HEK293T (cell line): ENCODE measurements around the gene AGTR2.
"Not testable (repeated sequence)": the region's sequence is repeated elsewhere in the genome, so short reads cannot be mapped to it uniquely, and the experiment has no call there.

Source experiments
- CTCF ChIA-PET: fragments of 350-600 bp; formaldehyde crosslinking; extraction: SDS; loops from one replicate; lab custom pipeline; 2021; ENCODE audit warnings: antibody characterized with exemption, inconsistent platforms; lab: Yijun Ruan, JAX
- POLR2A ChIA-PET: fragments of 350-600 bp; formaldehyde crosslinking; extraction: SDS; loops from one replicate; lab custom pipeline; 2020; ENCODE audit warnings: antibody characterized with exemption, inconsistent platforms; lab: Yijun Ruan, JAX
- DNase-seq: peaks from one replicate; pipeline ENCODE4 v3.0.0; 2012; ENCODE audit warnings: mixed read lengths; ENCODE audit errors: extremely low spot score
- ARNT ChIP-seq: fragments of 450-650 bp; IDR thresholded peaks from 2 replicates; pipeline ENCODE4 v1.6.1; 2017; ENCODE audit warnings: mild to moderate bottlenecking
- BHLHE40 ChIP-seq: fragments of 450-650 bp; IDR thresholded peaks from 2 replicates; pipeline ENCODE4 v1.6.1; 2016; ENCODE audit warnings: mild to moderate bottlenecking, moderate library complexity, borderline replicate concordance
- CTBP1 ChIP-seq: fragments of 450-650 bp; IDR thresholded peaks from 2 replicates; pipeline ENCODE4 v1.6.1; 2016; ENCODE audit warnings: borderline replicate concordance
- ELF4 ChIP-seq: fragments of 450-650 bp; IDR thresholded peaks from 2 replicates; pipeline ENCODE4 v1.6.1; 2017; ENCODE audit warnings: antibody characterized with exemption
- FOXA1 ChIP-seq: fragments of 450-650 bp; IDR thresholded peaks from 2 replicates; pipeline ENCODE4 v1.6.1; 2016; ENCODE audit warnings: mild to moderate bottlenecking
- FOXK2 ChIP-seq: fragments of 450-650 bp; IDR thresholded peaks from 2 replicates; pipeline ENCODE4 v1.6.1; 2016; ENCODE audit warnings: mild to moderate bottlenecking
- FOXM1 ChIP-seq: fragments of 450-650 bp; IDR thresholded peaks from 2 replicates; pipeline ENCODE4 v1.6.1; 2017; ENCODE audit warnings: mild to moderate bottlenecking, borderline replicate concordance
- HDGF ChIP-seq: fragments of 450-650 bp; IDR thresholded peaks from 2 replicates; pipeline ENCODE4 v1.6.1; 2017; ENCODE audit warnings: antibody characterized with exemption, borderline replicate concordance
- L3MBTL2 ChIP-seq: fragments of 450-650 bp; conservative IDR thresholded peaks from 2 replicates; pipeline ENCODE4 v1.6.1; 2016; ENCODE audit warnings: mild to moderate bottlenecking
- LEF1 ChIP-seq: fragments of 450-650 bp; IDR thresholded peaks from 2 replicates; pipeline ENCODE4 v1.6.1; 2017; ENCODE audit warnings: mild to moderate bottlenecking, borderline replicate concordance
- NFRKB ChIP-seq: fragments of 450-650 bp; IDR thresholded peaks from 2 replicates; pipeline ENCODE4 v1.6.1; 2016; ENCODE audit warnings: mild to moderate bottlenecking, moderate library complexity
- SP1 ChIP-seq: fragments of 450-650 bp; IDR thresholded peaks from 2 replicates; pipeline ENCODE4 v1.6.1; 2017
- SUZ12 ChIP-seq: fragments of 450-650 bp; IDR thresholded peaks from 2 replicates; pipeline ENCODE4 v1.6.1; 2016; ENCODE audit warnings: mild to moderate bottlenecking
- TARDBP ChIP-seq: fragments of 450-650 bp; IDR thresholded peaks from 2 replicates; pipeline ENCODE4 v1.6.1; 2016
- ZNF384 ChIP-seq: fragments of 450-650 bp; IDR thresholded peaks from 2 replicates; pipeline ENCODE4 v1.6.1; 2016
- TF ChIP-seq, protein P1 (sequence below): fragments of 450-650 bp; IDR thresholded peaks from 2 replicates; pipeline ENCODE4 v1.6.1; 2016

AGTR2 gene, protein sequence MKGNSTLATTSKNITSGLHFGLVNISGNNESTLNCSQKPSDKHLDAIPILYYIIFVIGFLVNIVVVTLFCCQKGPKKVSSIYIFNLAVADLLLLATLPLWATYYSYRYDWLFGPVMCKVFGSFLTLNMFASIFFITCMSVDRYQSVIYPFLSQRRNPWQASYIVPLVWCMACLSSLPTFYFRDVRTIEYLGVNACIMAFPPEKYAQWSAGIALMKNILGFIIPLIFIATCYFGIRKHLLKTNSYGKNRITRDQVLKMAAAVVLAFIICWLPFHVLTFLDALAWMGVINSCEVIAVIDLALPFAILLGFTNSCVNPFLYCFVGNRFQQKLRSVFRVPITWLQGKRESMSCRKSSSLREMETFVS

DNA sequence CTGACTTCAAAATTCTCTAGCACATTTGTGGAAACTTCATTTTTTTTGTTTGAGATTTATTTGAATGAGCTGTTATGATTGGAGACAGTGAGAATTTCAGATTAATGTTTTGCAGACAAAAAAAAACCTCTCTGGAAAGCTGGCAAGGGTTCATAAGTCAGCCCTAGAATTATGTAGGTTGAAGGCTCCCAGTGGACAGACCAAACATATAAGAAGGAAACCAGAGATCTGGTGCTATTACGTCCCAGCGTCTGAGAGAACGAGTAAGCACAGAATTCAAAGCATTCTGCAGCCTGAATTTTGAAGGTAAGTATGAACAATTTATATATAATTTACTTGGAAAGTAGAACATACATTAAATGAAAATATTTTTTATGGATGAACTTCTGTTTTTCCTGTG lies at the start of gene AGTR2:
Gene AGTR2, plus strand, starts transcription at position 234 of the 400 bp plus-strand sequence. CDS start 1,537 bp downstream, outside the sequence.
- ChIA-PET CTCF (no interaction called here), POLR2A (no interaction called here)
- DNase-seq, result no peak
- no peak for TF ChIP-seq TARDBP
- TF ChIP-seq FOXA1, result no peak
- no peak for TF ChIP-seq SUZ12
- TF ChIP-seq, protein P1, sequence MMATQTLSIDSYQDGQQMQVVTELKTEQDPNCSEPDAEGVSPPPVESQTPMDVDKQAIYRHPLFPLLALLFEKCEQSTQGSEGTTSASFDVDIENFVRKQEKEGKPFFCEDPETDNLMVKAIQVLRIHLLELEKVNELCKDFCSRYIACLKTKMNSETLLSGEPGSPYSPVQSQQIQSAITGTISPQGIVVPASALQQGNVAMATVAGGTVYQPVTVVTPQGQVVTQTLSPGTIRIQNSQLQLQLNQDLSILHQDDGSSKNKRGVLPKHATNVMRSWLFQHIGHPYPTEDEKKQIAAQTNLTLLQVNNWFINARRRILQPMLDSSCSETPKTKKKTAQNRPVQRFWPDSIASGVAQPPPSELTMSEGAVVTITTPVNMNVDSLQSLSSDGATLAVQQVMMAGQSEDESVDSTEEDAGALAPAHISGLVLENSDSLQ, result no peak
- no peak for TF ChIP-seq SP1
- no peak for TF ChIP-seq FOXM1
- no peak for TF ChIP-seq FOXK2
- TF ChIP-seq BHLHE40, result no peak
- no peak for TF ChIP-seq L3MBTL2
- no peak for TF ChIP-seq ZNF384
- no peak for TF ChIP-seq LEF1
- TF ChIP-seq ARNT, result no peak

DNA sequence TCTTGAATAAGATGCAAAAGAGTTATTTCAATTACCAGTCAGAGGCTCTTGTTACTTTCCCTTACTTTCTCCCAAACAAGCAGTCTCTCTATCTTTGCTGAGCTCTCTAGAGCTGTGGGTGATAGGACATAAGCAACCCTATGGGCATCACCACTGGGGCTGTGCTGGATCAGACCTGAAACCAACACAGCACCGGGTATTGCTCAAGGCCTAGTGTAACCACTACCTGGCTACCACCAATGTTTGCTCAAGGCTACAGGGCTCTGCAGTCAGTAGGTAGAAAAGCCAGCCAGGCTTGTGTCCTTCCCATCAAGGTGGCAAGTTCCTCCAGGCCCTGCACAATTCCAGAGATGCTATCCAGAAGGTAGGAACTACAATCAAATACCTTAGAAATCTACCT lies 35.3 kb upstream of the AGTR2 start:
- CTCF ChIA-PET, result no interaction called here
- POLR2A ChIA-PET, result no interaction called here
- TF ChIP-seq TARDBP (no peak), SUZ12 (no peak), HDGF (no peak), FOXK2 (no peak), ELF4 (no peak)
- DNase-seq, result no peak

DNA sequence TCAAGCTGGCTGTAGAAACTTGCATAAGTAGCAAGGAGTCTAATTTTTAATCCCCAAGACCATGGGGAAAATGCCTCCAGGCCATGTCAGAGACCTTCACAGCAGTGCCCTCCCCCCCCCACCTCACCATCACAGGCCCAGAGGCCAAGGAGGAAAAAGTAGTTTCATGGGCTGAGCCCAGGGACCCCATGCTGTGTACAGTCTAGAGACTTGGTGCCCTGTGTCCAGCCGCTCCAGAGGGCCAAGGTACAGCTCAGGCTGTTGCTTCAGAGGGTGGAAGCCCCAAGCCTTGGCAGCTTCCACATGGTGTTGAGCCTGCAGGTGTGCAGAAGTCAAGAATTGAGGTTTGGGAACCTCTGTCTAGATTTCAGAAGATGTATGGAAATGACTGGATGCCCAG lies 29.3 kb upstream of the AGTR2 start:
- CTCF ChIA-PET, POLR2A ChIA-PET: not testable (repeated sequence)

DNA sequence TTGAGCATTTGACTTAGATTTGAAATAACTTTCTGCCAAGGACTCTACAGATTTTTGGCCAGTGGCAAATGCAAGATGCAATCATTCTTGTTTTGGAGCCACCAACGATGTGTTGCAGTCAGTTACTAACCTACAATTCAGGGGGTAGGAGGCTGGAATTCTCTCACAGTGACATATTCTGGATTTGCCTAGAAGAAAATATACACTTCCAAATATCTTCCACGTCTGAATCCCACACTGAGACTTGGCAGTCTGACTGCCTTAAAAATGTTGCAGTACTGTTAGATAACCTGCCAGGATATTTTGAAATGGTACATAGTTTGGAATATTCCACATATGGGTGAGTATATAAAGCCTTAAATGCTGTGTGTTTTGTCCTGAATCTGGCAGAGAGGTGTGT lies 27.6 kb upstream of the AGTR2 start:
- TF ChIP-seq ELF4, result no peak
- no peak for TF ChIP-seq FOXM1
- no peak for TF ChIP-seq L3MBTL2
- TF ChIP-seq FOXK2, result no peak
- no peak for TF ChIP-seq BHLHE40
- TF ChIP-seq NFRKB, result no peak
- no peak for TF ChIP-seq HDGF
- no peak for TF ChIP-seq LEF1
- TF ChIP-seq FOXA1, result no peak
- TF ChIP-seq, protein P1, result no peak
- no peak for TF ChIP-seq CTBP1
- no peak for TF ChIP-seq ARNT
- no peak for TF ChIP-seq TARDBP
- TF ChIP-seq ZNF384, result no peak
- no peak for TF ChIP-seq SP1
- no peak for TF ChIP-seq SUZ12
- ChIA-PET POLR2A (no interaction called here), CTCF (no interaction called here)
- no peak for DNase-seq

More for the DNA sequence above, 29.3 kb upstream of the AGTR2 start:
- DNase-seq, result not testable (repeated sequence)

DNA sequence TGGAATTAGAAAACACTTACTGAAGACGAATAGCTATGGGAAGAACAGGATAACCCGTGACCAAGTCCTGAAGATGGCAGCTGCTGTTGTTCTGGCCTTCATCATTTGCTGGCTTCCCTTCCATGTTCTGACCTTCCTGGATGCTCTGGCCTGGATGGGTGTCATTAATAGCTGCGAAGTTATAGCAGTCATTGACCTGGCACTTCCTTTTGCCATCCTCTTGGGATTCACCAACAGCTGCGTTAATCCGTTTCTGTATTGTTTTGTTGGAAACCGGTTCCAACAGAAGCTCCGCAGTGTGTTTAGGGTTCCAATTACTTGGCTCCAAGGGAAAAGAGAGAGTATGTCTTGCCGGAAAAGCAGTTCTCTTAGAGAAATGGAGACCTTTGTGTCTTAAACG lies 2.4 kb downstream of the AGTR2 start:
- ChIA-PET CTCF (no interaction called here), POLR2A (no interaction called here)
- TF ChIP-seq ELF4 (no peak), HDGF (no peak), NFRKB (no peak), ARNT (no peak), LEF1 (no peak), FOXK2 (no peak), ZNF384 (no peak), TARDBP (no peak), FOXA1 (no peak), FOXM1 (no peak), SP1 (no peak), BHLHE40 (no peak), SUZ12 (no peak), CTBP1 (no peak), L3MBTL2 (no peak)
- TF ChIP-seq, protein P1, result no peak
- DNase-seq, result no peak

DNA sequence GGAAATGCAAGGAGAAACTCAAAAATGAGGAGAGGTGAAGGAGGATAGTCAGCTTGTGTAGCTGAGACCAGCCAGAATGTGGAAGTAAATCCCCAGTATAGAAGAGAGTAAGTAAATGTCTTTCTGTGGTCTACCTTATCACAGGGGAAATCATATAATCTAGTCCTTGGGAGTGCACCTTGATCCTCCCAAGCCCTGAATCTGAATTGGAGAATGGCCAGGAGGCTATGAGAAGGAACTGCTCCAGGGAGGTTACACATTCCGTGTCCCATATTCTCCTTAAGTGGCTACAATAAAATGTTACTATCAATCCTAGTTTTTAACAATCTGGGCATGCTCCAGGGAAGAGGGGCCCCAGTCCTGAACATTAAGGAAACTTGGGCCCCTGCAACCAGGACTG lies 10.8 kb downstream of the AGTR2 start:
- TF ChIP-seq LEF1, result no peak
- TF ChIP-seq BHLHE40, result no peak
- TF ChIP-seq SUZ12, result no peak
- no peak for TF ChIP-seq ELF4
- TF ChIP-seq ARNT, result no peak
- ChIA-PET CTCF (no interaction called here), POLR2A (no interaction called here)
- no peak for DNase-seq
